ENCODE data around the gene TRIM42. TPM values are rescaled to one million over a fixed set of nuclear protein-coding genes. Genes with fewer than 3 reads are reported as not detected.

The TRIM42 gene
- total RNA-seq, 1 experiment from 2014 or later: not detected

DNA sequence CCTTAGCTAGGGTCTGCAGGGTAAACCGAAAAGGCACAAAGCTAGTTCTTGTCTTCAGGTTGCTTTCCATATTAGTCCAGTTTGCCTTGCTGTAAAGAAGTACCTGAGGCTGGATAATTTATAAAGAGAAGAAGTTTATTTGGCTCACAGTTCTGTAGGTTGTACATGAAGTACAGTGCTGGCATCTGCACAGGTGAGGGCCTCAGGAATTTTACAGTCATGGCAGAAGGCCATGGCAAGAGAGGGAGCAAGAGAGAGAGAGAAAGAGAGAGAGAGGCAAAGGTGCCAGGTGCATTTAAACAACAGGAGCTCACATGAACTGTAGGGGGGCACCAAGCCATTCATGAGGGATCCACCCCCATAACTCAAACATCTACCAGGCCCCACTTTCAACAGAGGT lies 26.9 kb downstream of the TRIM42 start:
- DNase-seq: no peak
- Histone ChIP-seq H3K4me3 (no peak overlapping the region), H3K9me3 (no peaks in the 10 kb centered on the region), H3K36me3 (no peaks in the 10 kb centered on the region), H3K27me3 (no peaks in the 10 kb centered on the region)

DNA sequence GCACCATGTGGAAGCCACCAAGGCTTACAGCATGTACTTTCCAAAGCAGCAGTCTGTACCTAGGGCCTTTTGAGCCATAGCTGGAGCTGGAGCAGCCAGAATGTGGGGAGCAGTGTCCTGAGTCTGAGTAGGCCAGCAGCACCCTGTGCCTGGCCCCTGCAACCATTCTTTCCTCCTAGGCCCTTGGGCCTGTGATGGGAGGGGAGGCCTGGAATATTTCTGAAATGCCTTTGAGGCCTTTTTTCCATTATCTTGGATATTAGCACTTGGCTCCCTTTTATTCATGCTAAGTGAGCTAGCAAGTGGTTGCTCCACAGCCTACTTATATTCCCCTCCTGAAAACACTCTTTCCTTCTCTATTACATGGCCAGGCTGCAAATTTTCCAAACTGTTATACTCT lies 28.1 kb downstream of the TRIM42 start:
- no peak for DNase-seq
- Histone ChIP-seq H3K9me3 (no peaks in the 10 kb centered on the region), H3K36me3 (no peaks in the 10 kb centered on the region), H3K27me3 (no peaks in the 10 kb centered on the region; the same call in 1 of the 2 replicates), H3K4me3 (no peak overlapping the region)

GRCh38 chr3:140706360-140706759 lies 28.5 kb downstream of the TRIM42 start:
- no peak overlapping the region for H3K4me3 ChIP-seq
- no peaks in the 10 kb centered on the region for H3K36me3 ChIP-seq
- no peaks in the 10 kb centered on the region for H3K9me3 ChIP-seq
- H3K27me3 ChIP-seq: no peaks in the 10 kb centered on the region; the same call in 1 of the 2 replicates
- no peak for DNase-seq

GRCh38 chr3:140708815-140709214 lies 31.0 kb downstream of the TRIM42 start:
- Histone ChIP-seq H3K9me3 (no peaks in the 10 kb centered on the region), H3K36me3 (no peaks in the 10 kb centered on the region), H3K4me3 (no peak overlapping the region), H3K27me3 (no peaks in the 10 kb centered on the region; the same call in 1 of the 2 replicates)
- no peak for DNase-seq

GRCh38 chr3:140709751-140710150 lies 31.9 kb downstream of the TRIM42 start:
- no peak for DNase-seq
- Histone ChIP-seq H3K27me3 (no peaks in the 10 kb centered on the region; the same call in 1 of the 2 replicates), H3K36me3 (no peaks in the 10 kb centered on the region), H3K4me3 (no peak overlapping the region), H3K9me3 (no peaks in the 10 kb centered on the region)

GRCh38 chr3:140710711-140711389 lies 33.0 kb downstream of the TRIM42 start:
- Histone ChIP-seq H3K4me3 (no peak overlapping the region), H3K36me3 (no peaks in the 10 kb centered on the region), H3K9me3 (no peaks in the 10 kb centered on the region), H3K27me3 (no peaks in the 10 kb centered on the region; the same call in 1 of the 2 replicates)
- no peak for DNase-seq

DNA sequence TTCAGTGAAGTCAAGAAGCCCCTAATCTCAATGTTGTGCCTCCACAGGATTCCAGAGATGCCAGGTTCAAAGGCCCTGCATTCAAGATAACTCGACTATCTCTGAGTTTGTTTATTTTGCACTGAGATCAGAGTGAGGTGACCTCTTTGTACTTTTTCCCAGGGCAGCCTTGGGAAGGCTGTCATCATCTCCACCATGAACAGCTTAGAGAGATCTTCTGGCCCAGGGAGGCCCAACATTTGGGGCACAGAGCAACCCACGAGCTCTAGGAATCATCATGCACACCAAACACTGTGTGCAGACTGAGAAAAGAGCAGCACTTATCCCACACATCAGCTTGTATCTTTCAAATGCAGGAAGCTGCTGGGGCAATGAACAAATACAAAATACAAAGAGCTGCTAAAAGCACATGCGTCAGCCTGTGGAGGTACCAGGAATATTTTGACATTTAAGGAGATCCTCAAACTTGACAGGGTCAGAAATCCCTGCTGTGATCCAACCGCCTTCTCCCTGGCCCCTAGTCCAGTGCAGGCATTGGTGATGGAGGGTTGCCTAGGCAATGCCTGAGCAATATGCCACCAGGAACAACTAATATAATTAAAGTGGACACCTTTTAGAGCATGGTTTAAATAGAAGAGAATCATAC lies 33.6 kb downstream of the TRIM42 start:
- no peak for DNase-seq
- Histone ChIP-seq H3K9me3 (no peaks in the 10 kb centered on the region), H3K36me3 (no peaks in the 10 kb centered on the region), H3K4me3 (no peak overlapping the region), H3K27me3 (no peaks in the 10 kb centered on the region; the same call in 1 of the 2 replicates)

GRCh38 chr3:140712301-140712700 lies 34.4 kb downstream of the TRIM42 start:
- DNase-seq: no peak
- H3K9me3 ChIP-seq: no peaks in the 10 kb centered on the region

GRCh38 chr3:140715035-140715434 lies 37.2 kb downstream of the TRIM42 start:
- no peaks in the 10 kb centered on the region; the same call in 1 of the 2 replicates for H3K27me3 ChIP-seq
- DNase-seq: no peak
- H3K9me3 ChIP-seq: no peaks in the 10 kb centered on the region
- no peak overlapping the region for H3K4me3 ChIP-seq
- no peaks in the 10 kb centered on the region for H3K36me3 ChIP-seq

More at GRCh38 chr3:140712301-140712700, 34.4 kb downstream of the TRIM42 start:
- no peaks in the 10 kb centered on the region; the same call in 1 of the 2 replicates for H3K27me3 ChIP-seq
- no peaks in the 10 kb centered on the region for H3K36me3 ChIP-seq
- no peak overlapping the region for H3K4me3 ChIP-seq

DNA sequence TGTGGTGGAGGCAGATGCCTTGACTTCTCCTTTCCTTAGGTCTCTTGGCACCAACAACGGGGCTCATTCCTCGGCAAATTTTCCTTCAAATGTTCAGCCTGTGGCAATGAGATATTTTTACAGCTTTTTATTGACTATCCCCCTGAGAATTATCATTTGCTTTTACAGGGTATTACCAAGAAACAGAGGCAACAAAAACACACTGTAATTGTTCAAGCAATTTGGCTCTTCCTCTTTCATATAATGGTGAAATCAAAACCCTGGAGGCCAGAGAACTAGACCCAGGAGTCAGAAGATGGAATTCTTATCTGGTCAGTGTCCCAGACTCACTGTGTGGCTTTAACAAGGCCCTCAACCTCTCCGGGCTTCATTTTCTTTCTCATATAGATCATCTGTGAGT lies 40.1 kb downstream of the TRIM42 start:
- Histone ChIP-seq H3K4me3 (no peak overlapping the region), H3K9me3 (no peaks in the 10 kb centered on the region), H3K36me3 (no peaks in the 10 kb centered on the region), H3K27me3 (no peaks in the 10 kb centered on the region)
- DNase-seq: no peak

- H3K9me3 ChIP-seq: no peaks in the 10 kb centered on the region
- H3K36me3 ChIP-seq: no peaks in the 10 kb centered on the region
- no peak for DNase-seq
- no peak overlapping the region for H3K4me3 ChIP-seq
- H3K27me3 ChIP-seq: no peaks in the 10 kb centered on the region
Observed at GRCh38 chr3:140719841-140720614, 42.2 kb downstream of the TRIM42 start.

DNA sequence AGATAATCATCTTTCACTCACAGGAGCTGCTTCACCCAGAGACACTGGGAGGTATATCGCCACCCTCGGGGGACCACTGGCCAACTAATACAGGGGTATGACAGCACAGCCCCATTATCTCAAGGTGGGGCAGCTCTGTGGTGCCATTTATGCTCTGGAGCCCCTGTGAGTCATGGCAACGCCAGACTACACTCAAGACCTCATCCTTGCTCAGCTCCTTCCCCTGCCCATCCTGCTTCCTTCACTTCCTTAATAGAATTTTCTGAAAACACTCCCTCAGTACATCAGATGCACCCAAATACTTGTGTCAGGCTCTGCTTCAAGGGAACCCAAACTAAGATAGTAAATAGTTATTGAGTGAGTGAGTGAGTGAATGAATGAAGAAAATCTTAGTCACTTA lies 45.7 kb downstream of the TRIM42 start:
- Histone ChIP-seq H3K36me3 (no peaks in the 10 kb centered on the region), H3K9me3 (no peaks in the 10 kb centered on the region), H3K27me3 (no peaks in the 10 kb centered on the region), H3K4me3 (no peak overlapping the region)
- no peak for DNase-seq

DNA sequence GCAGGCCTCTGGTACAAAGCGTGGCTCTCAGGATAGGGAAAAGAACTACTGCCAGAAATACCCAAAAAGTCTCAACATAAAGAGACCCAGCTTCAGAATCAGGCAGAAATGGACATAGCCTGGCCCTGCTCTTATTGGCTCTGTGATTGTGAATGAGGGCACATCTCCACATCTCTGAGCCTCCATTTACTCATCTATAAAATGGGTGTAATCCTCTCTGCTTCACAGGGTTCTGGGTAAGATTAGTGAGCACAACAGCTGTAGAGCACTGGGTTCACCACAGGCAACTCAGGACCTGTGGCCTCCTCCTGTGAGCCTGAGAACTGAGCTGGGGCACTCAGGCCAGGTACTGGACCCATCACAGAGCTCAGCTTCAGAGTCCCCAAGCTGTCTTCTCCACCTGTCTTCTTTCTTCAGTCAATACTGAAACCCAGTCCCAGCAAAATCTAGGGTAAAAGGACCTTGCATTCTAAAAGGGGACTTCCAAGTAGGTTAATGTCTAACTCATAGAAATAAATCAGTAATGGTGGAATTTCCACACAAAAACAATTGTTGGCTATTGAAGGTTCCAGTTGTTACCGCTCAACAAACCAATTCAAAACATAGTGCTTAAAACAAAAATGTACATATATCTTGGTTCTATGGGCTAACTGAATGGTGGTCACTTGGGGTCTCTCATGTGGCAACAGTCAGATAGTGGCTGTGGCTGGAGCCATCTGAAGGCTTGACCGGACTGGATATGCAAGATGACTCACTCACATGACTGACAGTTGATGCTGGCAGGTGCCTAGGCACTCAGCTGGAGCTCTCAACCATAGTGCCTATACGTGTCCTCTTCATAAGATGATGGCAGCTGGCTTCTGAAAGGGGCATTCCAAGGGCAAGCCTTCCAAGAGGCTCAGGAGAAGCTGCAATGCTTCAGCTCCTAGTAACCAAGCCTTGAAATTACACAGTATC lies 47.3 kb downstream of the TRIM42 start:
- no peak for DNase-seq

DNA sequence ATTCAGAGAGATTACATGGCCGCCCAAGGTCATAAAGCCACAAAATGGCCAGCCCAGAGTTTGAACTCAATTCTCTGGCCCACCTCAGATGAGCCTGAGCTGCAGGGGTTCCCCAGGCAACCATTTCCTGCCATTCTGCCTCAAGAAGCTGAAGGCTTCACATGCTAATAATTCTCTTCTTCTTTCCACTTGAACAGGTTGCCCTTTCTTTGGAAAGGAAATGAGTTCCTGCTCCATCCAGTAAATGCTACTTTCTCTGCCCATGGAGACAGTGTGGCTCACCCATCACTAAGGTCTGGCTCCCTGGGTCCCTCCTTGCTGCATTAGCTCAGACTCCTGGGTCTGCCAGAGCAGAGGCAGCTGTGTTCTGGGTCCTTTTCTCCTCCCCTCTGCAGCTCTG lies 48.2 kb downstream of the TRIM42 start:
- no peak for DNase-seq
- H3K27me3 ChIP-seq: peaks cover 17% of the 10 kb centered on the region

More for the DNA sequence above, 47.3 kb downstream of the TRIM42 start:
- Histone ChIP-seq H3K27me3 (peaks cover 9% of the 10 kb centered on the region), H3K4me3 (no peak overlapping the region), H3K9me3 (no peaks in the 10 kb centered on the region), H3K36me3 (no peaks in the 10 kb centered on the region)

DNA sequence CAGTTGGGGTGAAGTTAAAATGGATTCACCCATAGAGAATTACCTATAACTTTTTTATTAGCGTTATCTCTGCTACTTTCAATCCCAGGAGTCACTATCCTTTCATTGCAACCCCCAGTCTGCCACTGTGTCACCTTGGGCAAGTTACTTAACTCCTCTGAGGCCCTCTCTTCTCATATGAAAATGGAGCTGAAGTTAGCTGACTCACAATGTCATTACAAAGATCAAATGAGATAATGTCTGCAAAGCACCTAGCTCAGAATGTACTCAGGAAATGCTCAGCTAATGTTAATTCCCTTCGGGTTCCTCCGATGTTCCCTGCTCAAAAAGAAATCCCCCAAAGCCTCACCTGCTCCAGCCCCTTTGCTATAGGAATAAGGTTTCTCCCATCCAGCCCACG lies 50.0 kb downstream of the TRIM42 start:
- no peaks in the 10 kb centered on the region for H3K9me3 ChIP-seq
- H3K27me3 ChIP-seq: peaks cover 20% of the 10 kb centered on the region
- no peaks in the 10 kb centered on the region for H3K36me3 ChIP-seq
- DNase-seq: no peak
- no peak overlapping the region for H3K4me3 ChIP-seq

More for the DNA sequence above, 48.2 kb downstream of the TRIM42 start:
- Histone ChIP-seq H3K36me3 (no peaks in the 10 kb centered on the region), H3K4me3 (no peak overlapping the region), H3K9me3 (no peaks in the 10 kb centered on the region)

- H3K36me3 ChIP-seq: no peaks in the 10 kb centered on the region
- H3K9me3 ChIP-seq: no peaks in the 10 kb centered on the region
- peaks cover 30% of the 10 kb centered on the region for H3K27me3 ChIP-seq
- H3K4me3 ChIP-seq: no peak overlapping the region
- no peak for DNase-seq
Observed at GRCh38 chr3:140731440-140732119, 53.7 kb downstream of the TRIM42 start.

All from MG63 (cell line).